ENCODE data around the gene NACC2.
"Not testable (repeated sequence)": the region's sequence is repeated elsewhere in the genome, so short reads cannot be mapped to it uniquely, and the experiment has no call there.

The NACC2 gene

DNA sequence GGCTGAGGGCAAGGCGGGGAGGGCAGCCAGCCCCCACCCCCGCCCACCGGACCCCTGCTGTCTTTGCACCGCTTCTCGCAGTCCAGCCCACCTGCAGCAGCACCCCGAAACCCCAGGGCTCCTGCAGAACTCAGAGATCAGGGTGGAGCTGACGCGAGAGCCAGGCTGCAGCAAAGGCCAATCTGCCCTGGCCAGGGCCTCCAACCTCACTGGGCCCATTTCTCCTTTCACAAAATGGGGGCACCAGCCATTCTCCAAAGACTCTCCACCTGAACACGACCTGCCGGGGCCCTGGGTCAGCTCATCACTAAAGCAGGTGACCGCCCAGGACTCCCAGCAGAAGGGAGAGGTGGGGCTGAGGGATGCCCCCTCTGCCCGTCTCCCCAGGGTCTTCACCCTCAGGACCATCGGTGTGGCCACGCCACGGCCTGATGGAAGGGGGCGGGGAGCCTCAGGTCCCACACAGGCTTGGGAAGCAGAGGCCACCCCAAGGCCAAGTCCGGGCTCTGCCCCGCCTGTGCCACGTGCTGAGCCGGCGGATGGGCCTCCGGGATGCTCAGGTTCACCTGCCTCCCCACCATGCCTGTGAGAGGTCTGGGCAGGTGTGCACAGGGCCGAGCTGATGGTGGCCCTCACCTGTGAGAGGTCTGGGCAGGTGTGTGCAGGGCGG is 13.1 kb downstream of the NACC2 start:
- FAIRE-seq: no peak
- no peak for DNase-seq (ENCODE audit: low spot score)

- DNase-seq (ENCODE audit: low spot score) (no peak), FAIRE-seq (no peak)
Observed at GRCh38 chr9:136081113-136081825, 13.8 kb downstream of the NACC2 start.

GRCh38 chr9:136080716-136081112 is 14.4 kb downstream of the NACC2 start:
- DNase-seq (ENCODE audit: low spot score) (no peak), FAIRE-seq (no peak)

GRCh38 chr9:136079916-136080246 is 15.2 kb downstream of the NACC2 start:
- DNase-seq (ENCODE audit: low spot score) (no peak), FAIRE-seq (no peak)

GRCh38 chr9:136079211-136079915 is 15.7 kb downstream of the NACC2 start:
- no peak for DNase-seq (ENCODE audit: low spot score)
- no peak for FAIRE-seq

DNA sequence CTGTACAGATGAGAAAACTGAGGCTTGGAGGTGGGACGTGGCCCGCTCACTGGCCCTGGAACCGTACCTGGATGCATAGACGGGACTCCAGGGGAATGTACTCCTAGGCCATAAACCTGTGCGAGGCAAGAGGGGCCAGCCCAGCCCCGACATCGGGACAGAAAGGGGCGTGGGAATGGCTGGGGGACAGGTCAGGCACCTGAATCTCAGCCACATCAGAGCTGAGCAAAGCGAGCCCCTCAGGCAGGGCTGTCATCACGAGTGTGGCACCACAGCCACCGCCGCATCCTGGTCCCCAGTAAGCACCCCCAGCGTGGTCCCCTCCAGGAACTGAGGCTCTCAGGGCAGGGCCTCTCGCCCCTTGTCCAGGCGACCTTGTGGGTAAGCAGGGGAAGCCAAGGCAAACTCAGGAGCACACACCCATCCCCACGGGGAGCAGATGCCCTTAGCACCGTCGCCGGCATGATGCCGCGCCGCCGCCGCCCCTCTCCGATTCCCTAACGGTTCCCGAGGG is 16.5 kb downstream of the NACC2 start:
- no peak for FAIRE-seq
- DNase-seq (ENCODE audit: low spot score): no peak

DNA sequence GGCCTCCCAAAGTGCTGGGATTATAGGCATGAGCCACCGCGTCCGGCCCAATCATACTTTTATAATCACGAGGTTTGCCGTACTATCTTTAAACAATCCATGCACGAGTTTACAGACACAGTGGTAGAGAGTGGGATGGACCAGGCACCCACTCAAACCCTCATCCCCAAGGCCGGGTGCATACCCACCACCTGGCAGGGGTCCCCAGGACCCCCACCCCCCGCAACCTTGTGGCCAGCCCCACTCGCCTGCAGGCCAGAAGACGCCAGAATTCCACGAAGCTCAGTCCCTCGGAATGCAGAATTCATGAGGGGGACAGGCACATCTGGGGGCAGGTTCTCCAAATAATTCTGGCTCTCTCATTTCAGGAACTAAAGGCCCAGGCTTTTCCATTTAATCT is 17.1 kb downstream of the NACC2 start:
- FAIRE-seq (no peak), DNase-seq (ENCODE audit: low spot score) (no peak)

DNA sequence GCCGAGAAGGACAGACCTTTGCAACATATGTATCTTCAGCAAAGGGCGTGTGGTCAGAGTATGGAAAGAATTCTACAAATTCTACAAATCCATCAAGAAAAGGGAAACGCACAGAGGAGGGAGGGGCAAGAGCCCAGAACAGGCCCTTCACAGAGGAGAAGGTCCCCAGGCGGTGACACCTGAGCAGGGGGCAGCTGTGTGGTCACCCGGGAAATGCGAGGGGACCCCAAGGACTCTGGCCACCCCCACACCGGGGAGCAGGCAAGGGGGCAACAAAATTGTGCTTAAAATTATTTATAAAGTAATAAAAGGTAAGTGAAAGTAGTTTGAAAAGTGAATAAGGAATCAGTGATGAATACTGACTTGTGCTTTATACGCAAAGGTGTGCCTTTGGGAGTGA is 17.6 kb downstream of the NACC2 start:
- FAIRE-seq: no peak
- no peak for DNase-seq (ENCODE audit: low spot score)

- DNase-seq (ENCODE audit: low spot score) (no peak), FAIRE-seq (no peak)
Observed at GRCh38 chr9:136075881-136076678, 19.0 kb downstream of the NACC2 start.

GRCh38 chr9:136075134-136075841 is 19.8 kb downstream of the NACC2 start:
- DNase-seq (ENCODE audit: low spot score): no peak
- no peak for FAIRE-seq

DNA sequence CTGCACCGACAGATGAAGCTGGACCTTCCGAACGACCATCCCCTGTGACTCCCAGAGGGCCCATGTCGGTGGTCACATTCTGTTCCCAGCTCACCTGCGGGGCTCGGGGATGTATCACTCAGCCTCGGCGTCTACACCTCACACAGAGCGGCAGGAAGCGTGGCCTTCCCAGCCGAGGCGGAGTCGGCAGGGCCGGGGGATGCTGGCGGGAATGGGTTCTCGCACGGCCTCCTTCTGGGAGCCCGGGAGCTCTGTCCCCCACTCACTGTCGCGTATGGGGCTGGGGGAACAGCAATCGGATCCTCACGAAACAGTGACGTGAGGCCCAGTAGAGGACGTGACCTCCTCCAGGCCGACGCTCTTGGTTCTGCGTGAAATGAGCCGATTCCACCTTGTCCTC is 20.4 kb downstream of the NACC2 start:
- DNase-seq (ENCODE audit: low spot score): no peak
- no peak for FAIRE-seq

- DNase-seq (ENCODE audit: low spot score) (no peak), FAIRE-seq (no peak)
Observed at GRCh38 chr9:136062657-136063439, 32.2 kb downstream of the NACC2 start.

DNA sequence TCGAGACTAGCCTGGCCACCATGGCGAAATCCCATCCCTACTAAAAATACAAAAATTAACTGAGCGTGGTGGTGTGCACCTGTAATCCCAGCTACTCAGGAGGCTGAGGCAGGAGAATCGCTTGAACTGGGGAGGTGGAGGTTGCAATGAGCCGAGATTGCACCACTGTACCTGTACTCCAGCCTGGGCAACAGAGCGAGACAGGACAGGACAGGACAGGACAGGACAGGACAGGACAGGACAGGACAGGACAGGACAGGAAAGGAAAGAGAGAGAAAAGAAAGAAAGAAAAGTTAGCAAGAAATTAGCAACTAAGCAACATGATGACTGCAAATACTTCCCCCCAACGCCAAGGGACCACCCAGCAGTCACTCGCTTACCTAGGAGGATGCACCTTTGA is 33.2 kb downstream of the NACC2 start:
- FAIRE-seq; DNase-seq (ENCODE audit: low spot score): not testable (repeated sequence)

DNA sequence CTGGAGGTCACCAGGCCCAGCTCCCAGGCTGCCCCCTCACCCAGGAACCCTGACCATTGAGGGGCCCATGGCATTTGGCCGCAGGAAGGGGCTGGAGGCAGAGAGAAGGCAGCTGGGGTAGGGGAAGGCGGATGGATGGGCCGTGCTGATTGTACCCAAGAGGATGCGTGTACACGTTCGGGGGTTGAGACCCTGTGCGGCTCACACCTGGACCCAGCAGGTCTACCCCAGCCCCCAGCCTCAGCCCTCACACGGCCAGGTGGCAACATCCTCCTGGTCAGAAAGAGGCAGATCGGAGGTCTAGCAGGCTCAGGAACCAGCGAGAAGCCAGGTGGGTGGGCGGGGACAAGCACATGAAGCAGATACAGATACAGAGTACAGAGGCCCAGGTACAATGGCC is 33.7 kb downstream of the NACC2 start:
- DNase-seq (ENCODE audit: low spot score): no peak
- no peak for FAIRE-seq

DNA sequence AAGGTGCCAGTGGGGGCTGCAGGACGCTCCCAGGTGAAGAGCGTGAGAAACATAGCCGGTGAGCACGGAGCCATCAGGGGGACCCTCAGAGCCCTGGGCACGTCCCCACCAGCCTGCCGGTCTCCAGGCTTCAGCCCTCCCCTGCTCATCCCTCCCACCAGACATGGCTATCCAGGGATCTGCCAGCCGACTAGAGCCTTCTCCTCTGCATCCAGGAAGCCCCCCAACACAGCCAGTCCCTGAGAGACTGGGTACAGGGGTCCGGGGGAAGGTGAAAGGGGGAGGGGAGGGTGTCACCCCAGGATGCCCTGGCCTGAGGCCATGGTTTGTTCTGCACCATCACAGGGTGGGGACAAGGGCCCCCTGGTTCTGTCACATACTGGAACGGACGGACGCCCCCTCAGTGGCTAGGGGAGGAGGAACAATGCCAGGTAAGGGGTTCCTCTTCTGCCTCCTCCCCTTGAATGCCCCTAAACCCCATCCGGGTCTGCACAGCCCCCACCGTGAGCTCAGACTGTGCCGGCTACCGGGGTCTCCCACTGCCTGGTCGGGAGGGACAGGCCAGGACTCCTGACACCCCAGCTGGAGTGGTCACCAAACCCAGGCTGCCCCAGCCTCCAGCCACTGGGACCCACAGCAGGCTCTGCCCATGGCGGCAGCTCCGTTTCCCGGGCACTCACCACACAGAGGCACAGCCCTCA is 34.3 kb downstream of the NACC2 start:
- DNase-seq (ENCODE audit: low spot score) (no peak), FAIRE-seq (no peak)

DNA sequence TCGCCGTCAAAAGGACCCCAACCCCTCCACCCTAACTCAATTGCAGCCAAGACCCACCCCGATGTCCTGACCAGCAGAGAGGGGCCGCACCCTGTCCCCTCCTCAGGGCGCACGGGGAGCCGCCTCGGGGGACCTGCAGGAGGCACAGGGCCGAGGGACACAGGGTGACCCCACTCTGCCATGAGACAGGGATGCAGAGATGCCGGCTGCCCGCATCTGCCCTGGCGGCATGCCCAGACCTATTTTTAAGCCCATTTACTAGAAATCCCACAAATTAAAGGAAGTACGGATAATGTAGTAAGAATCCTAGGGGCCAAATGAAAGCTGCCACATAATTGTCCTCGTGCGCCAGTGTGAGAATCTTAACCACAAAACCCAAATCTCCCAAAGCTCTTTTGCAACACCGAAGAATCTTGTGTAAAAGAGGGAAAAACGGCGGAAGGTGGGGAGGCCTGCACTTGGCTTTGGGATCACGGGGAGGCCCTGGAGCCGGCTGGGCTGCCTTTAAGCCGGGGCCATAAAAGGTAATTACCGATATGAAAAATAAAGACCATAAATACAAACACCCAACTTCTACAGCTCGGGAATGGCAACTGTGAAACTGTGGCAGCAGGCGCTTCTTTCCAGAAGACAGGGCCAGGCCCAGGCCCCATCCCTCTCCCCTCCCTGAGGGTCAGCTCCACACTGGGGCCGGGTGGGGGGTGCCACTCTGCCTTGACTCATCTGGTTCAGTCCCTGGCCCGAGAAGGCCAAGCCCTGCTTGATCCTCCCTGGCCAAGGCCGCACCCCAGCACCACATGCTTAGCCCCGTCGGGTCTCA is 35.0 kb downstream of the NACC2 start:
- no peak for DNase-seq (ENCODE audit: low spot score)
- FAIRE-seq: no peak

DNA sequence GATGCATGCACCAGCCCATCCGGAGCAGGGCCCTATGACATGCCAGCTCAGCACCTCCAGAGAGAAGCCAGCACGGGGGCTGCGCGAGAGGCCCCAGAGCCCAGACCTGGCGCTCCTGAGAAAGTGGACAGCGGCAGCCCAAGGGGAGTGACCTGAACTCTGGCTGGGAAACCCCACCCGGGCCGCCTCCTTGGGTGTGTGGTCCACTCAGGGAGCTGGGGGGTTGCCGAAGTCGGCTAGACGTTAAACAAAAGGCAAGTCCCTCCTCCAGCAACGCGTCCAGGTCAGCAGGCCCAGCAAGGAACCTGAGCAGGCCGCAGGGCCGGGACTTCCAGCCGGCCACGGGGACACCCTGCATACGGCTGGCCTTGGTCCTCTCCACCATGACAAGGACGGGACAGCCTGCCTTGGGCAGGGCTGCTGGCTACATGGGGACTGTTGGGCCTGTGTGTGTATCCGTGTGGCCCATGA is 35.7 kb downstream of the NACC2 start:
- FAIRE-seq (no peak), DNase-seq (ENCODE audit: low spot score) (no peak)

GRCh38 chr9:136058801-136059302 is 36.2 kb downstream of the NACC2 start:
- no peak for FAIRE-seq
- DNase-seq (ENCODE audit: low spot score): no peak

Data from RCC 7860 (cell line).